ENCODE data around the gene TNRC6A.
"Not testable (repeated sequence)": the region's sequence is repeated elsewhere in the genome, so short reads cannot be mapped to it uniquely, and the experiment has no call there.

The TNRC6A gene

GRCh38 chr16:24761526-24761925, 32.1 kb downstream of the TNRC6A start:
- no peak for DNase-seq

- no peak for DNase-seq
Measured at GRCh38 chr16:24764916-24765315, 35.5 kb downstream of the TNRC6A start.

- DNase-seq, result no peak
Measured at GRCh38 chr16:24766057-24766456, 36.6 kb downstream of the TNRC6A start.

GRCh38 chr16:24769806-24770205, 40.4 kb downstream of the TNRC6A start:
- no peak for DNase-seq

GRCh38 chr16:24771132-24771778, 41.8 kb downstream of the TNRC6A start:
- DNase-seq, result no peak

GRCh38 chr16:24771779-24772157, 42.3 kb downstream of the TNRC6A start:
- no peak for DNase-seq

GRCh38 chr16:24773771-24774427, 44.4 kb downstream of the TNRC6A start:
- no peak for DNase-seq

- no peak for DNase-seq
Measured at GRCh38 chr16:24774510-24774909, 45.1 kb downstream of the TNRC6A start.

- DNase-seq, result no peak
Measured at GRCh38 chr16:24775455-24775854, 46.0 kb downstream of the TNRC6A start.

- DNase-seq, result no peak
Measured at GRCh38 chr16:24776501-24777220, 47.2 kb downstream of the TNRC6A start.

GRCh38 chr16:24778671-24779070, 49.2 kb downstream of the TNRC6A start:
- no peak for DNase-seq

- DNase-seq, result no peak
Measured at GRCh38 chr16:24781256-24781655, 51.8 kb downstream of the TNRC6A start.

- no peak for DNase-seq
Measured at GRCh38 chr16:24784121-24784520, 54.7 kb downstream of the TNRC6A start.

- DNase-seq, result no peak
Measured at GRCh38 chr16:24789881-24790280, 60.4 kb downstream of the TNRC6A start.

- DNase-seq, result no peak
Measured at GRCh38 chr16:24800586-24800985, 71.1 kb downstream of the TNRC6A start.

GRCh38 chr16:24801761-24802302, 72.4 kb downstream of the TNRC6A start:
- no peak for DNase-seq

GRCh38 chr16:24805484-24805883, 76.0 kb downstream of the TNRC6A start:
- no peak for DNase-seq

GRCh38 chr16:24807301-24807700, 77.8 kb downstream of the TNRC6A start:
- DNase-seq, result no peak

- DNase-seq, result no peak
Measured at GRCh38 chr16:24810951-24811843, 81.7 kb downstream of the TNRC6A start.

GRCh38 chr16:24812813-24813212, 83.4 kb downstream of the TNRC6A start:
- DNase-seq, result not testable (repeated sequence)

GRCh38 chr16:24815021-24815420, 85.6 kb downstream of the TNRC6A start:
- no peak for DNase-seq

GRCh38 chr16:24816688-24817087, 87.2 kb downstream of the TNRC6A start:
- DNase-seq, result no peak
